H1 (cell line): ENCODE measurements around the gene MAIP1. TPM values are rescaled to one million over a fixed set of nuclear protein-coding genes. Genes with fewer than 3 reads are reported as not detected.

Source experiments
- polyA plus RNA-seq, 7 experiments: library from polyadenylated mRNA; depleted of rRNA in 3 of 7; stranded (reverse) in 5 of 7; unstranded in 2 of 7; fragments of >200 nt in 5 of 7; fragments of 200-250 nt in 2 of 7; gene quantifications; 1 replicate in 5 of 7; 2 replicates in 1 of 7; 4 replicates in 1 of 7; pipeline versions ENCODE4 v1.2.1 to v1.2.3, GENCODE V29; 2011 to 2013; ENCODE audit warnings: missing spikeins in 2 of 7, mixed read lengths in 2 of 7
- total RNA-seq: library from RNA; stranded (reverse); fragmentation: NEBNext Ultra II Directional; extraction: Animal tissue kit (Norgen Biotek cat#: 25700); gene quantifications from 2 replicates; pipeline ENCODE4 v1.2.1, GENCODE V29; 2021

The MAIP1 gene
- total and polyA plus RNA-seq, 2 of the 8 experiments (the other 6 are each of a cell fraction or from before 2014, with no cell fraction given): 23.2 to 28.5 TPM

Other genes starting within 250 kb of the MAIP1 start
- 0.61 and 0.97 TPM in 2 replicates for gene FTCDNL1, start 104.4 kb upstream of the MAIP1 start, total RNA-seq
- 0.38 and 0.41 TPM in 2 replicates for gene FTCDNL1, start 104.4 kb upstream of the MAIP1 start, polyA plus RNA-seq (2011; rRNA removed)
- 32.0 and 32.3 TPM in 2 replicates for gene C2orf69, start 44.3 kb upstream of the MAIP1 start, total RNA-seq
- gene C2orf69, start 44.3 kb upstream of the MAIP1 start, polyA plus RNA-seq (2011; rRNA removed): 3.9 and 5.1 TPM in 2 replicates
- gene TYW5, start 91 bp upstream of the MAIP1 start, total RNA-seq: 11.3 and 12.5 TPM in 2 replicates
- gene TYW5, start 91 bp upstream of the MAIP1 start, polyA plus RNA-seq (2011; rRNA removed): 3.3 and 5.4 TPM in 2 replicates